B cell (primary cell): ENCODE measurements around the gene RAD51B. TPM values are rescaled to one million over a fixed set of nuclear protein-coding genes. Genes with fewer than 3 reads are reported as not detected.

Source experiments
- ATAC-seq: fragments of 200-7000 bp; cut with Tn5 transposase; one replicate; pipeline ENCODE4 v1.10.0; 2021; ENCODE audit warnings: low read depth, mild to moderate bottlenecking, moderate number of reproducible peaks, moderate library complexity
- CTCF ChIA-PET: fragments of 350-600 bp; sonication (Branson Sonifier 250); formaldehyde crosslinking; loops from one replicate; lab custom pipeline; 2021; ENCODE audit warnings: antibody characterized with exemption, inconsistent platforms; lab: Charles Lee
- POLR2A ChIA-PET: fragments of 350-600 bp; sonication (Branson Sonifier 250); formaldehyde crosslinking; loops from one replicate; lab custom pipeline; 2021; ENCODE audit warnings: antibody characterized with exemption; lab: Charles Lee
- DNase-seq: peaks from one replicate; pipeline ENCODE4 v3.0.0; 2013
- H2AFZ ChIP-seq: 2 replicates; pipeline ENCODE4 v1.6.1; 2012; ENCODE audit warnings: mild to moderate bottlenecking, low read depth, low read length; ENCODE audit not compliant: insufficient read depth, poor library complexity, severe bottlenecking
- H3K27ac ChIP-seq, 2 donors: 1 replicate in 1 of 2; 2 replicates in 1 of 2; pipeline ENCODE4 v1.5.1; 2012 to 2013; ENCODE audit warnings: low read length in 2 of 2, mild to moderate bottlenecking in 2 of 2, moderate library complexity in 1 of 2
- H3K27me3 ChIP-seq, 4 experiments: fragments of 200-600 bp in 1 of 4; sonication (generic) in 1 of 4; replicated peaks in 1 of 4; 1 replicate in 2 of 4; 2 replicates in 2 of 4; pipeline versions ENCODE4 v1.6.1 to v1.7.0; 2013 to 2016; ENCODE audit warnings: low read length in 3 of 4, mild to moderate bottlenecking in 2 of 4, mixed read lengths in 1 of 4, moderate library complexity in 1 of 4; ENCODE audit not compliant: insufficient read depth in 4 of 4, control insufficient read depth in 3 of 4; ENCODE audit errors: control extremely low read depth in 1 of 4
- H3K36me3 ChIP-seq, 2 experiments: replicated peaks in 1 of 2; 1 replicate in 1 of 2; 2 replicates in 1 of 2; pipeline versions ENCODE4 v1.6.1 to v1.7.1; 2013; ENCODE audit warnings: low read length in 1 of 2; ENCODE audit not compliant: insufficient read depth in 2 of 2, control insufficient read depth in 1 of 2; ENCODE audit errors: control extremely low read depth in 1 of 2, extremely low read depth in 1 of 2
- H3K4me1 ChIP-seq, 2 donors: fragments of 200-600 bp in 1 of 2; sonication (generic) in 1 of 2; 1 replicate in 1 of 2; 2 replicates in 1 of 2; pipeline versions ENCODE4 v1.5.1 to v1.6.1; 2013 to 2017; ENCODE audit warnings: low read length in 2 of 2; ENCODE audit not compliant: control insufficient read depth in 2 of 2, insufficient read depth in 2 of 2
- H3K4me2 ChIP-seq: replicated peaks from 2 replicates; pipeline ENCODE3; 2012; ENCODE audit warnings: mild to moderate bottlenecking, low read depth, low read length; ENCODE audit not compliant: poor library complexity, severe bottlenecking
- H3K4me3 ChIP-seq, 5 experiments: fragments of 200-600 bp in 1 of 5; sonication (generic) in 1 of 5; 1 replicate in 3 of 5; 2 replicates in 2 of 5; pipeline versions ENCODE4 v1.5.1 to v1.7.0; 2011 to 2016; ENCODE audit warnings: low read length in 4 of 5, mild to moderate bottlenecking in 4 of 5, low read depth in 2 of 5, control low read depth in 1 of 5, moderate library complexity in 1 of 5; ENCODE audit not compliant: insufficient read depth in 1 of 5; ENCODE audit errors: control extremely low read depth in 1 of 5, extremely low read depth in 1 of 5
- H3K79me2 ChIP-seq: fragments of 200-600 bp; sonication (generic); one replicate; pipeline ENCODE4 v1.6.0; 2016; ENCODE audit warnings: low read length; ENCODE audit not compliant: control insufficient read depth, insufficient read depth
- H3K9ac ChIP-seq: fragments of 200-600 bp; sonication (generic); 2 replicates; pipeline ENCODE4 v1.6.1; 2017; ENCODE audit warnings: mild to moderate bottlenecking, low read length, moderate library complexity
- H3K9me3 ChIP-seq, 3 donors: one replicate each; pipeline versions ENCODE4 v1.6.1 to v1.7.1; 2013; ENCODE audit warnings: low read length in 2 of 3; ENCODE audit not compliant: control insufficient read depth in 2 of 3, insufficient read depth in 1 of 3; ENCODE audit errors: control extremely low read depth in 1 of 3
- H4K20me1 ChIP-seq: 2 replicates; pipeline ENCODE4 v1.6.0; 2012; ENCODE audit warnings: mild to moderate bottlenecking, low read length; ENCODE audit not compliant: insufficient read depth, control insufficient read depth, poor library complexity, severe bottlenecking
- H3K27ac Mint-ChIP-seq: one replicate; pipeline ENCODE4 v1.8.0; 2021; ENCODE audit warnings: mixed read lengths
- H3K27me3 Mint-ChIP-seq: one replicate; pipeline ENCODE4 v1.8.0; 2021; ENCODE audit warnings: mixed read lengths
- H3K4me1 Mint-ChIP-seq: one replicate; pipeline ENCODE4 v1.8.0; 2021; ENCODE audit warnings: mixed read lengths
- H3K4me3 Mint-ChIP-seq: one replicate; pipeline ENCODE4 v1.8.0; 2021; ENCODE audit warnings: mixed read lengths
- H3K9me3 Mint-ChIP-seq: one replicate; pipeline ENCODE4 v1.8.0; 2022; ENCODE audit warnings: mixed read lengths; ENCODE audit not compliant: insufficient read depth
- CTCF ChIP-seq: fragments of 200-600 bp; IDR thresholded peaks from one replicate; pipeline ENCODE4 v1.8.0; 2022; ENCODE audit warnings: antibody characterized with exemption, mild to moderate bottlenecking
- EZH2 ChIP-seq: IDR thresholded peaks from 2 replicates; pipeline ENCODE4 v1.6.1; 2012; ENCODE audit warnings: borderline replicate concordance, low read depth, mild to moderate bottlenecking, moderate library complexity, low read length; ENCODE audit not compliant: insufficient read depth, poor library complexity, severe bottlenecking
- WGBS: methylation state at CpG from one replicate; pipeline ENCODE4 v1.1.5; 2013; ENCODE audit warnings: missing lambda C conversion rate; ENCODE audit not compliant: insufficient coverage; 5-methylcytosine and 5-hydroxymethylcytosine counted together
- intact Hi-C: fragments of 100-400 bp; cut with micrococcal nuclease; formaldehyde crosslinking; loops from one replicate; pipeline ENCODE4 v1.10.0; 2022
- polyA plus RNA-seq: library from polyadenylated mRNA; depleted of rRNA; stranded (reverse); fragments of >200 nt; gene quantifications from 2 replicates; pipeline ENCODE4 v1.2.3, GENCODE V29; 2012
- total RNA-seq, 2 donors: library from RNA; stranded (reverse); fragments of 120-200 nt in 1 of 2; gene quantifications; 1 replicate in 1 of 2; 2 replicates in 1 of 2; pipeline versions ENCODE4 v1.2.3 to v1.2.4, GENCODE V29; 2013 to 2022

The RAD51B gene
- total and polyA plus RNA-seq, 2 donors (not counting 1 experiment from before 2014, with no cell fraction given): 6.5 to 60.6 TPM

- peaks cover 46 to 69% of the 10 kb centered on the region in 2 donors for H3K4me1 ChIP-seq
- CTCF ChIA-PET: no interaction called here
- H3K36me3 ChIP-seq: no peaks in the 10 kb centered on the region
- H3K9me3 Mint-ChIP-seq: no peaks in the 10 kb centered on the region
- intact Hi-C loops: no loop called here
- H3K9me3 ChIP-seq: no peaks in the 10 kb centered on the region
- POLR2A ChIA-PET: no interaction called here
- H3K27ac Mint-ChIP-seq: peak overlapping the region; percentile 59
- H3K27ac ChIP-seq: no peak overlapping the region
- DNase-seq (no peak), ATAC-seq (no peak)
- H3K4me1 Mint-ChIP-seq: peaks cover 68% of the 10 kb centered on the region
- 91% methylated on average over 4 of the region's 6 CpGs for WGBS
- no peaks in the 10 kb centered on the region for H3K27me3 Mint-ChIP-seq
- no peak overlapping the region for H3K4me2 ChIP-seq
- H3K27me3 ChIP-seq: no peaks in the 10 kb centered on the region
- H3K4me3 ChIP-seq: no peak overlapping the region
- H3K9ac ChIP-seq: no peak overlapping the region
- H2AFZ ChIP-seq: no peak overlapping the region
- no peaks in the 10 kb centered on the region for H4K20me1 ChIP-seq
- peaks cover 2% of the 10 kb centered on the region for H3K79me2 ChIP-seq
- TF ChIP-seq CTCF (no peak), EZH2 (no peak)
- no peak overlapping the region for H3K4me3 Mint-ChIP-seq
These were observed 679.9 kb downstream of the RAD51B start for GRCh38 chr14:68499451-68499850.

DNA sequence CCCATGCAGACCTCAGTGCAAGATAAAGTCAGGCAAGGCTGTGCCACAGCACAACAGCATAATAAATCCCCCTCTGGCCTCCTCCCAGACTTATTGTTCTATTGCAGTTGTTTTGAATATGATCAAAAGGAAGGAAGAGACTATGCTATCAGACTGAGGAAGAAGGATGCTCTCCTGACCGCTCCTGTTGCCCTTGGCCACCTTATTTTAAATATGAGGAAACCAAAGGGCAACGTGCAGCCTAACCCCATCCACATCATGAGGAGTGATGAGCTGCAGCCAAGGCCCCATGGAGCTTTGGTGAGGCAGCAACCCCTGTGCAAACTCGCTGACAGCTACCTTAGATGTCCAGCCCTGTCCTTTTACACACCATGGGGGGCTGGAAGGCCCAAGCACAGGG, 681.6 kb downstream of the RAD51B start:
- peaks cover 0 to 3% (median 0%) of the 10 kb centered on the region in 3 donors for H3K9me3 ChIP-seq
- ChIA-PET POLR2A (no interaction called here), CTCF (no interaction called here)
- H3K4me2 ChIP-seq: peak overlapping the region; percentile 57
- no peaks in the 10 kb centered on the region for H3K36me3 ChIP-seq
- 90% methylated on average over 2 of the region's 3 CpGs for WGBS
- no peak overlapping the region for H3K4me3 ChIP-seq
- Mint-ChIP-seq H3K27me3 (no peaks in the 10 kb centered on the region), H3K4me3 (no peak overlapping the region), H3K4me1 (peaks cover 65% of the 10 kb centered on the region), H3K27ac (peak overlapping the region; percentile 38), H3K9me3 (no peaks in the 10 kb centered on the region)
- intact Hi-C loops: loop anchor here (10.0 kb wide), 1 partner anchor 184 kb away; no protein-coding TSS in a partner anchor
- H3K27me3 ChIP-seq: no peaks in the 10 kb centered on the region
- H3K27ac ChIP-seq: peak overlapping the region in 1 of 2 donors; percentile 26
- no peak for ATAC-seq
- H3K79me2 ChIP-seq: peaks cover 6% of the 10 kb centered on the region
- no peaks in the 10 kb centered on the region for H4K20me1 ChIP-seq
- peaks cover 44 to 68% of the 10 kb centered on the region in 2 donors for H3K4me1 ChIP-seq
- H3K9ac ChIP-seq: no peak overlapping the region
- H2AFZ ChIP-seq: no peak overlapping the region
- TF ChIP-seq EZH2: no peak
- no peak for TF ChIP-seq CTCF
- no peak for DNase-seq
